ENCODE results near the gene MBNL1.

MBNL1 gene

DNA sequence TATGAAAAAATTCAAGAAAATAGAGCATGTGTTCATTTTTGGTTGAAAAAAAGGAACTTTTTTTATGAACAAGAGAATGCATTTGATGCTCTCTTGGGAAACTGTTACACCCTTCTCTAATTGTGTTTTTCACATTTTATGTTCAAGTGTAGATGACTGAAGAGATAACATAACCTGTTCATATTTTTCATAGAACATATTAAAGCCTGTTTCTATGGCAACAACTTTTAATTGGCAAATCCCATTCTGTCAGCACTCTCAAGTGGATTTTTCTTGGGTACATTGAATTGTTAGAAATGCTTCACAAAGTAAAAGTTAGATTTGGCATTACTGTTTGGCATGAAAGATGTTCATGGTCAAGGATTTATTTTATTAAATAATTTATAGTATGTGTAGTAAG lies 117.5 kb downstream of the MBNL1 start:
- CTCF ChIA-PET, result no interaction called here
- TF ChIP-seq L3MBTL2 (conservative IDR thresholded peaks at IDR 0.05) (no peak), TARDBP (IDR thresholded peaks at IDR 0.05) (no peak), NFRKB (IDR thresholded peaks at IDR 0.05) (no peak), PKNOX1 (IDR thresholded peaks at IDR 0.05) (no peak), BHLHE40 (IDR thresholded peaks at IDR 0.05; ENCODE audit: borderline replicate concordance) (no peak), LEF1 (IDR thresholded peaks at IDR 0.05; ENCODE audit: borderline replicate concordance) (no peak), FOXK2 (IDR thresholded peaks at IDR 0.05) (no peak)
- no peak for DNase-seq (ENCODE audit: extremely low spot score)
- POLR2A ChIA-PET, result no interaction called here

- DNase-seq (ENCODE audit: extremely low spot score), result no peak
- no peak for TF ChIP-seq FOXK2 (IDR thresholded peaks at IDR 0.05)
- TF ChIP-seq PKNOX1 (IDR thresholded peaks at IDR 0.05), result no peak
- TF ChIP-seq SUZ12 (IDR thresholded peaks at IDR 0.05), result no peak
- no peak for TF ChIP-seq HDGF (IDR thresholded peaks at IDR 0.05; ENCODE audit: borderline replicate concordance)
- no peak for TF ChIP-seq L3MBTL2 (conservative IDR thresholded peaks at IDR 0.05)
- no peak for TF ChIP-seq FOXA1 (IDR thresholded peaks at IDR 0.05)
- TF ChIP-seq ARNT (IDR thresholded peaks at IDR 0.05), result no peak
- no peak for TF ChIP-seq TARDBP (IDR thresholded peaks at IDR 0.05)
- POLR2A ChIA-PET, result no interaction called here
- CTCF ChIA-PET, result interaction anchor here (0.8 kb wide), 1 partner anchor 12 kb away, joined by 3 read pairs; no protein-coding TSS in a partner anchor
Observed at GRCh38 chr3:152388631-152389030, 119.9 kb downstream of the MBNL1 start.

DNA sequence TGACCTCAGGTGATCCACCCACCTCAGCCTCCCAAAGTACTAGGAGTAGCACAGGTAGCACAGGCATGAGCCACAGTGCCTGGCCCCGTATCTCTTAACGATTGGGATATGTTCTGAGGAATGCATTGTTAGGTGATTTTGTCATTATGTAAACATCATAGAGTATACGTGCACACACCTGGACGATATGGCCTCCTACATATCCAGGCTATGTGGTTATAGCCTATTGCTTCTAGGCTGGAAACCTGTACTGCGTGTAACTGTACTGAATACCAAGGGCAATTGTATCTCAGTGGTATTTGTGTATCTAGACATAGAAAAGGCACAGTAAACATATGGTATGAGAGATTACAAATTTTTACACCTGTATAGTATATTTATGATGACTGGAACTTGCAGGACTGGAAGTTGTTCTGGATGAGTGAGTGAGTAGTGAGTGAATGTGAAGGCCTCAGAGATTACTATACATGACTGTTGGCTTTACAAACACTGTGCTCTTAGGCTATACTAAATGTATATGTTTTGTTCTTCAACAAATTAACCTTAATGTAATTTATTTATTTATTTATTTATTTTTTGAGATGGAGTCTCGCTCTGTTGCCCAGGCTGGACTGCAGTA lies 120.7 kb downstream of the MBNL1 start:
- DNase-seq (ENCODE audit: extremely low spot score), result no peak
- no peak for TF ChIP-seq PKNOX1 (IDR thresholded peaks at IDR 0.05)
- TF ChIP-seq ARNT (IDR thresholded peaks at IDR 0.05), result no peak
- TF ChIP-seq TARDBP (IDR thresholded peaks at IDR 0.05), result no peak
- no peak for TF ChIP-seq NFRKB (IDR thresholded peaks at IDR 0.05)
- TF ChIP-seq FOXA1 (IDR thresholded peaks at IDR 0.05), result no peak
- TF ChIP-seq FOXK2 (IDR thresholded peaks at IDR 0.05), result no peak
- no peak for TF ChIP-seq SUZ12 (IDR thresholded peaks at IDR 0.05)
- TF ChIP-seq CTBP1 (IDR thresholded peaks at IDR 0.05; ENCODE audit: borderline replicate concordance), result no peak
- TF ChIP-seq LEF1 (IDR thresholded peaks at IDR 0.05; ENCODE audit: borderline replicate concordance), result no peak
- TF ChIP-seq ELF4 (IDR thresholded peaks at IDR 0.05), result no peak
- TF ChIP-seq HDGF (IDR thresholded peaks at IDR 0.05; ENCODE audit: borderline replicate concordance), result no peak
- ChIA-PET CTCF (no interaction called here), POLR2A (no interaction called here)

GRCh38 chr3:152390647-152391046 lies 121.9 kb downstream of the MBNL1 start:
- TF ChIP-seq L3MBTL2 (conservative IDR thresholded peaks at IDR 0.05), result no peak
- no peak for TF ChIP-seq TARDBP (IDR thresholded peaks at IDR 0.05)
- TF ChIP-seq FOXM1 (IDR thresholded peaks at IDR 0.05; ENCODE audit: borderline replicate concordance), result no peak
- no peak for TF ChIP-seq ELF4 (IDR thresholded peaks at IDR 0.05)
- no peak for TF ChIP-seq ARNT (IDR thresholded peaks at IDR 0.05)
- TF ChIP-seq HDGF (IDR thresholded peaks at IDR 0.05; ENCODE audit: borderline replicate concordance), result no peak
- TF ChIP-seq NFRKB (IDR thresholded peaks at IDR 0.05), result no peak
- no peak for TF ChIP-seq FOXK2 (IDR thresholded peaks at IDR 0.05)
- TF ChIP-seq PKNOX1 (IDR thresholded peaks at IDR 0.05), result no peak
- no peak for TF ChIP-seq SUZ12 (IDR thresholded peaks at IDR 0.05)
- TF ChIP-seq ZNF384 (IDR thresholded peaks at IDR 0.05), result no peak
- TF ChIP-seq CTBP1 (IDR thresholded peaks at IDR 0.05; ENCODE audit: borderline replicate concordance), result no peak
- ChIA-PET CTCF (interaction anchor here (0.6 kb wide), 1 partner anchor 20 kb away, joined by 3 read pairs; no protein-coding TSS in a partner anchor), POLR2A (no interaction called here)
- DNase-seq (ENCODE audit: extremely low spot score), result no peak

DNA sequence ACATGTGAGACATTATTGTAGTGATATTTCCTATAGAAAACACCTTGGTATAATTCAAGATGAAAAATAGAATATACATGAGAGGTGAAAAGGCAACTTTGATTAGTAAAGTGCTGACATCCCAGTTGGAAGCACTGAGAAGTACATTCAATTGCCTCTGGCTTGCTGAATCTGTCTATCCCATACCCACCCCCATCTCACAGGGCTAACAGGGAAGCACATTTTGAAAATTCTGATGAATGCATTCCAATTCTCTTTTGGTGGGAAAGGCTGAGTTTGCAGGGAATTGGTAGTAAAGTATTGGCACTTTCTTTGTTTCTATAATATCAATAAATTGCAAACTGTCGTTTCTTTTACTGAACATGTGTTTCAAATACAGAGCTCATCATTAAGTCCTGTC lies 122.9 kb downstream of the MBNL1 start:
- DNase-seq (ENCODE audit: extremely low spot score), result no peak
- ChIA-PET POLR2A (no interaction called here), CTCF (no interaction called here)
- TF ChIP-seq FOXM1 (IDR thresholded peaks at IDR 0.05; ENCODE audit: borderline replicate concordance) (no peak), NFRKB (IDR thresholded peaks at IDR 0.05) (no peak), PKNOX1 (IDR thresholded peaks at IDR 0.05) (no peak), FOXA1 (IDR thresholded peaks at IDR 0.05) (no peak), TARDBP (IDR thresholded peaks at IDR 0.05) (no peak), ZNF384 (IDR thresholded peaks at IDR 0.05) (no peak), CTBP1 (IDR thresholded peaks at IDR 0.05; ENCODE audit: borderline replicate concordance) (no peak), FOXK2 (IDR thresholded peaks at IDR 0.05) (no peak), LEF1 (IDR thresholded peaks at IDR 0.05; ENCODE audit: borderline replicate concordance) (no peak)

All from HEK293T (cell line).